Stimulated activated CD8-positive, alpha-beta memory T cell treated with anti-CD3 and anti-CD28 coated beads, Interleukin-15, amount 100 ng/mL, for 1 hour (primary cell): ENCODE measurements around the gene ENSA.
"Not testable (repeated sequence)": the region's sequence is repeated elsewhere in the genome, so short reads cannot be mapped to it uniquely, and the experiment has no call there.

Experiments used
- DNase-seq: peaks from one replicate; pipeline ENCODE4 v3.0.0-alpha.2; 2020; ENCODE audit warnings: low read depth

ENSA gene

DNA sequence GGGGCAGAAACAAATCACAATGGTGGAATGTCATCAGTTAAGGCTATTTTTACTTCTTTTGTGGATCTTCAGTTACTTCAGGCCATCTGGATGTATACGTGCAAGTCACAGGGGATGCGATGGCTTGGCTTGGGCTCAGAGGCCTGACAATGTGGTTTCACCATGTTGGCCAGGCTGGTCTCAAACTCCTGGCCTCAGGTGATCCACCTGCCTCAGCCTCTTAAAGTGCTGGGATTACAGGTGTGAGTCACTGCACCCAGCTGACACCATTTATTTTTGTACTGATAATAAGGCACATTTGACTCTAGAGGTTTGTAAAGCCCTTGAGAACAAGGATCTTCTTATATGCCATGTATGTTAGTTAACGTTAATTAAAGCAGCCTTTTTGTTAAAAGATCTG is 48.4 kb downstream of the ENSA start:
- not testable (repeated sequence) for DNase-seq

DNA sequence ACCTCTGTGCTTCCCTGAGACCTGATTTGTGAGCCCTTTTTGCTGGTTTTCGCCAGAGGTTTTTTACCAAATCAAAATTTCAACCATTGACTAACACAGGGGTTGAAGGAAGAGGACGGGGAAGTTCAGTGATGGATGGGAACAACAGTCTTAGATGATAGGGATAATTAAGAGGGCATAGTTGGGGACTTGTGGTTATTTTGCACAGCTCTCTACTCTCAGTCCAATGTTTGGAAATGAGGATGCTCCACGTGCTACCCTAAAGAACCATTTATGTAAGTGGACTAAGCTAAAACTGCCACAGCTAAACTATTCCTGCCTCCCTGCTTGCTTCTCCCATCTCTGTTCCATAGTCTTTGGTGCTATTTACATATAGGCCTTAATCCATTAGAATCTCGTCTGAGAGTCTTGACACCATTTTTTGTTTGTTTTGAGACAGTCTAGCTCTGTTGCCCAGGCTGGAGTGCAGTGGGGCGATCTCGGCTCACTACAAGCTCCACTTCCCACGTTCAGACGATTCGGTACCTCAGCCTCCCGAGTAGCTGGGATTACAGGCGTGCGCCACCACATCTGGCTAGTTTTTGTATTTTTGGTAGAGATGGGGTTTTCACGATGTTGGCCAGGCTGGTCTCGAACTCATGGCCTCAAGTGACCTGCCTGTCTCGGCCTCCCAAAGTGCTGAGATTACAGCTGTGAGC is 49.3 kb downstream of the ENSA start:
- no peak for DNase-seq

DNA sequence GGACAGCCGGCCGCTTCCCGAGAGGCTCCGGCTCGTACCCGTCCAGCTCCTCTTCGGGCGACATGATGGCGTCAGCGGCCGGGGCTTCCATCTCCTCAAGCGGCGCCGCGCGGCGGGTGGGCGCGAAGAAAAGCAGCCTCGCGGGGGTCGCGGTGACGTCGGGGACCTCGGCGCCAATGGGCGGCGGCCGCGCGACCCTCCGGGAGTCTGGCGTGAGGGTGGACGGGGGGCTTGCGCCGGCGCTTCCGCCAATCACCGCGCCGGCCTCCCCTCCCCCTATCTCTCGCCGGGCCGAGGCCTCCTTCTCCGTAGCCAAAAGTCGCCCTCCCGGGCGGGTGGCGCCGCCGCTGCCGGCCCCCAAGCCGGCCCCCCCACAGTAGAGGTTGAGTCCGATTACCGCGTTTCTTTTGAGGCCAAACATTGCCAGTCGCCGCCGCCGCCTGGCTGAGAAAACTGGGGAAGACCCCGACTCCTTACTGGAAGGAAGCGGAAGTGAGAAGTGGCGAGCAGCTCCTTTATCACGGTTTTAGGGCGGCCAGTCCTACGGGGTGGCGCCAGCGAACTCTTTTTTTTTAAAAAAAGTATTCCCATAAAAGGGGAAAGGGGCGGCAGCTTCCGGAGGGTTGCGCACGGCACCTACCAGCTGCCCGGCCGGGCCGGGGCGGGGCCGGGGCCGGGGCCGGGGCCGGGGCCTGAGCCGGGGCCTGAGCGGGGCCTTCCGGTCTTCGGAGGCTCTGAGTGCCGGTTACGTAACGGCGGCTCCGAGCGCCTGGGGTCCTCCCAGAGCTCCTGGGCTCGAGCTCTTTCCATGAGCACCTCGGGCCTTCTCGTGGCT is 50.1 kb downstream of the ENSA start, which contains the start of gene MCL1:
TSS of gene MCL1 (minus strand) at position 501 of the 835 bp plus-strand sequence. CDS start at position 421, 80 bp downstream.
- peak; percentile 78 for DNase-seq

DNA sequence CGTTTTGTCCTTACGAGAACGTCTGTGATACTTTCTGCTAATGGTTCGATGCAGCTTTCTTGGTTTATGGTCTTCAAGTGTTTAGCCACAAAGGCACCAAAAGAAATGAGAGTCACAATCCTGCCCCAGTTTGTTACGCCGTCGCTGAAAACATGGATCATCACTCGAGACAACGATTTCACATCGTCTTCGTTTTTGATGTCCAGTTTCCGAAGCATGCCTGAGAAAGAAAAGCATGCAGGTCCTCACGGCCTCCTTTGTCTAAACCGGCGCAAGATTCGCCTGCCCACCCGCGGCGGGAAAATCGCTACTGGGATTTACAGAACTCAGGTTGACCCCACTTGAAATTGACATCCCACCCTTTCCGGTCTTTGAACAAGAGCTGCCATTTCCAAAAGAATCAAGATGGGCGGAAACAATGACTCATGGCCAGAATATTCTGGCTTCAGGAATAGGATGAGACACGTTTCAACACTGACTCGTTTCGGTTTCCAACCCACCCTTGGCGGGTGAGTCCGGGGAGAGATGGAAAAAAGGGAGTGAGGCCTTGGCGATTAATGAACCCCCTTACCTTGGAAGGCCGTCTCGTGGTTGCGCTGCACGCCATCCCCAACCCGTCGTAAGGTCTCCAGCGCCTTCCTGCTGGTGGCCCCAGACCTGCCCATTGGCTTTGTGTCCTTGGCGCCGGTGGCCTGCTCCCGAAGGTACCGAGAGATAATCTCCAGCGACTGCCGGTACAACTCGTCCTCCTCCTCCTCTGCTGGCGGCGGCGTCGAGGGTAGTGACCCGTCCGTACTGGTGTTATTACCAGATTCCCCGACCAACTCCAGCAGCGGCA is 50.9 kb downstream of the ENSA start:
- no peak for DNase-seq

DNA sequence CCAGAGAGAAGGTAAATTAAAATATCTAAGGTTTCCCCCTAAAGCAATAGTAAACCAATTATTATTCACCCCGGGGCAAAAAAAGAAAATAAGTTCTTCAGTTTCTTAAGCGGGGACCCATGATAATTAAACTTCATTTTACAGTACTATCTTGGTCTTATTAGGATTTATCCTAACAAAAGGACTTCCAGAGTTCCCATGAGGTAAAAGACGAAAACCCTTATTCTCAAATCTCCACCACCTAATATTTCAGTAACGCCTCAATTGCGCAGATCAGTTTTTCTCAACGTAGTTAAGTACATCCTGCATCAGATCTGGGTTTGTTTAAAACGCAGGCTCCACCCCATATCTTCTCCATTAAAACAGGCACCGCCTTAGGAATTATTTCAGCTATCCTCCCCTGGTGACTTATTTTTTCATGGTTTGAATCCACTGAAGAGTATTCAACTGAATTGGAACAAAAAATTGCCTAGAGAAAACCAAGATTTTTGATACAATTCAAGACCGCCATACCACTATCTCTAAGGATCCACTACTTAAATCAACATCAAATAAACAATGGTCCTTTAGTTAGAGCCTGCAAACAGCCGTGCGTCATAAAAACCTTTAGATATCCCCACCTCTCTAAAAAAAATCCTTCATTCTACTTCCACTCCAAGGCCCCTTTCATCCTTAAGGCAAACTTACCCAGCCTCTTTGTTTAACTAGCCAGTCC is 51.7 kb downstream of the ENSA start:
- no peak for DNase-seq

DNA sequence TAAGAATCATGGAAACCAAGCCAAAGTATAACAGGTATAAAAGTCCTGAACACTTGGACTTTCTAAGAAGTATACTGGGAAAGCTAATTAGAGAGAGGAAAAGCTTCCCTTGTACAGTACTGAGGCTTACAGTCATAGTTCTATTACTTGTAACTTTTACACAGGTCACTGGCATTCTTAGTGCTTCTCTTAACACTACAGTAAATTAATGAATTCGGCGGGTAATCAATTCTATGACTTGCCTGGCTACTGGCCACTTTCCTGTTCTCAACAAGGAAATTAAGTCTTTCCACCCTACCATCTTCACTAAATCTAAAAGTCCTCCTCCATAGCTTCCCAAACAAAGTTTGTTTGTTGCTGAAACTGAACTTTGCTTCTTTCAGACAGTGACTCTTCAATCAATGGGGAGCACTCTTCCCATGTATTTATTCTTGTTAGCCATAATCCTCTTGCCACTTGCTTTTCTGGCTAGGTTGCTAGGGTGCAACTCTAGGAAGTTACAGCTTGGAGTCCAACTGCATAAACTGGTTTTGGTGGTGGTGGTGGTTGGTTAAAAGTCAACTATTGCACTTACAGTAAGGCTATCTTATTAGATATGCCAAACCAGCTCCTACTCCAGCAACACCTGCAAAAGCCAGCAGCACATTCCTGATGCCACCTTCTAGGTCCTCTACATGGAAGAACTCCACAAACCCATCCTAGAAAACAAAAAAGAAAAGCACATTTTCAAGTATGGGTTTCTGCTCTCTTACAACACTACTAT is 52.4 kb downstream of the ENSA start:
- no peak for DNase-seq

DNA sequence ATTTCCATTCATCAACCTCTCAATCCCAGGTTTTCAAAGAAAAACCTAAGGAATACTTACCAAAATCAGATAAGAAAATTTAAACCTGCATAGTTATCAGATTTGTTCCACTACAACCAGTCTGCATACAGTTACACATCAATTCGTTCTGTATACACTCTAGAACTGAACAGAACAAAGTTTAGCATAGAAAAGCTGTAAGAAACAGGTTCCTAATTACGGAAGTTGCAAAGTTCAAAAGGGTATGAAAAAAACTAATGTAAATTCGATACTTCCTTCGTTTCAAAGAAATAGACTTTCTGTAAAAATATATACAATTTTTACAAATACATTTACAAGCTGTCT is 53.1 kb downstream of the ENSA start:
- DNase-seq = no peak

DNA sequence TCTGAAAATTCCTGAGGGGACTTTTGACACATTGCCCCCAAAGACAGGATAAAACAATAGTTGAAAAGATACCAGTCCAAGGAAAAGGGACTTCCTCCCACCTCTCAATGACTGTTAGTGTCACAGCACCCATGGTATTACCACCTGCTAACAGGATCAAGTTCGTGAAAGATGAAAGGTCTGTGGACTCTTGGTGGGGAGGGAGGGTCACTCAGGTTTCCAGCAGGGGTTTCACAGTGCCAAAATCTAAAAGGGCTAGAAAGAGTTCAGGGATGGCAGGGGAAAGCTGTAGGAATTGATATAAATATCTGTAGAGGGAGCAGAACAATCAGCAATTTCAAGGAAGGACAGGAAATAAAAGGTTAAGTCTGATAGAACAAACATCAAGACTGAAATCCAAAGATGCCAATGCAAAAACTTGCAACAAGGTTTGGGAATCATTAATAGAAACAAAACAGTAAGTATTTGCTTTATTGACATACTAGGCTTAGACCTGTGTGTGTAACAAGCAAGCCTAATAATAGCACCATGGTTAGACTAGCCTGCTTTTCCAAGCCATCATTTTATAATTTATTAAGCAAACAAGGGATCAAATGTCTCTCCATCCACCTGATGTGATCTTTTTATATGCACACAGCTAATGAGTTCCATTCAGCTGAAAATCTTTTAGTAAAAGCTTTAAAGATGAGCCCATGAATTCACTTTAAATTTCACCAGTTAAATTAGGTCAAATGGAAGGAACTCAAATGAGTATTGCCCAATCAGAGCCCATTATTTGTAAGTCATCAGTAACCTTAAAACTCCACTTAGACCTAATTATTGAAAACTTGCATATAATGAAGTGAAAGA is 53.7 kb downstream of the ENSA start:
- no peak for DNase-seq

DNA sequence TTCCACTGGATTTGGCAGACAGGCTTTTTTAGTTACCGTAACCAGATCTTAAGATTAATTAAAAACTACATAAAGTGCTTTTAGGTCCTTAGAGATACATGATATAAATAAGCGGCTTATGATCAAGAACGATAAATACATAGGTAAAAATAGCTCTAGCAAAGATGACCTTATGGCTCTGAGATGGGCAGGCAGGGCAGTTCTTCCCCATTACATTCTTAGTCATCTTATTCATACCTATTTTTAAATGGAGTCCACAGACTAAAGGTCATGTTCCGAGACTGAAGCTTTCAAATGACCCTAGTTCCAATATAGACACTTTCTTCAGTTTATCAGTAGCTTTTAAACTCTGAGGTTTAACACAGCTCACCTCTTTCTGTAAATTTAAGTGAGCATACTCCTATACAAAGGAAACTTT is 54.3 kb downstream of the ENSA start:
- no peak for DNase-seq

DNA sequence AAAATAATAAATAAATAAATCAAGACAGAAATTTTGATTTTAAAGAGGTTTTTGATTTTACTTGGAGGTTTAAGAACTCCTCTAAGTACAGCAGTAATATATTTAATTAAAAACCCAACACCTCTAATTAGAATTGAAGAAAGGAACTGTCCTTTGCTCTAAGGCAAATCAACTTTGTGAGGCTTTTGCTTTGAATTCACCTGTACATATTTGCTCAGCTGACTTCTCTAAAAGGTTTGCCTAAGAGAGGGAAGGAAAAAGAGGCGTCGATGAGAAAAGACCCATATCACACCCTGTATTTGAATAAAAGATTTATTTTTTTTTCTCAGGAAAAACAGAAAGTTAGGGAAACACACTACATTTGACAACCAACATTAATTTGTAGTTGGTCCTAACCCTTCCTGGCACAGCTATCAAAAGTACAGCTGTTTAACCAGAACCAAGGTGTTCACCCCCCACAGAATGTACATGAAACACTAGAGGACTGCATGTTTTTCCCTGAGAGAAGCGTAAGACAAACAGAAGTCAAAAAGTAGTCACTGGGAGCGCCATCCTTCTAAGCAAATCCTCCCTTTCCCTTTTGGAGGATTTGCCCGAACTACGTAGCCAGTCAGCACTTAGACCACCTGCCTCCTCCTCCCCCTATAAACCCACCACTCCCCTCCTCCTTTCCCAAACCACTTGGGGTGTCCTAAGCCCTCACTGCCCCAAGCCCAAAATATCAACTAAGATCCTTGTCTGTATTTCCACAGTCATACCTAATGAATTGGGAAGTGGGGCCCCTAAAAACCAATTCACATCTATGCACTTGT is 54.9 kb downstream of the ENSA start:
- DNase-seq = no peak

DNA sequence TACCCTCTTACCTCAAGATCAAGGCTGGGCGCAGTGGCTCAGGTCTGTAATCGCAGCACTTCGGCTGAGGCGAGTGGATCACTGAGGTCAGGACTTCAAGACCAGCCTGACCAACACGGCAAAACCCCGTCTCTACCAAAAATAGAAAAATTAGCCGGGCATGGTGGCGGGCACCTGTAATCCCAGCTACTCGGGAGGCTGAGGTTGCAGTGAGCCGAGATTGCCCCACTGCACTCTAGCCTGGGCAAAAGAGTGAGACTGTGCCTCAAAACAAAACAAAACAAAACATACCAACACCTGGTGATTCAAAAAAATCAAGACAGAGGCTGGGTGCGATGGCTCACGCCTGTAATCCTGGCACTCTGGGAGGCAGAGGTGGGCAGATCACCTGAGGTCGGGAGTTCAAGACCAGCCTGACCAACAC is 55.8 kb downstream of the ENSA start:
- DNase-seq = not testable (repeated sequence)

DNA sequence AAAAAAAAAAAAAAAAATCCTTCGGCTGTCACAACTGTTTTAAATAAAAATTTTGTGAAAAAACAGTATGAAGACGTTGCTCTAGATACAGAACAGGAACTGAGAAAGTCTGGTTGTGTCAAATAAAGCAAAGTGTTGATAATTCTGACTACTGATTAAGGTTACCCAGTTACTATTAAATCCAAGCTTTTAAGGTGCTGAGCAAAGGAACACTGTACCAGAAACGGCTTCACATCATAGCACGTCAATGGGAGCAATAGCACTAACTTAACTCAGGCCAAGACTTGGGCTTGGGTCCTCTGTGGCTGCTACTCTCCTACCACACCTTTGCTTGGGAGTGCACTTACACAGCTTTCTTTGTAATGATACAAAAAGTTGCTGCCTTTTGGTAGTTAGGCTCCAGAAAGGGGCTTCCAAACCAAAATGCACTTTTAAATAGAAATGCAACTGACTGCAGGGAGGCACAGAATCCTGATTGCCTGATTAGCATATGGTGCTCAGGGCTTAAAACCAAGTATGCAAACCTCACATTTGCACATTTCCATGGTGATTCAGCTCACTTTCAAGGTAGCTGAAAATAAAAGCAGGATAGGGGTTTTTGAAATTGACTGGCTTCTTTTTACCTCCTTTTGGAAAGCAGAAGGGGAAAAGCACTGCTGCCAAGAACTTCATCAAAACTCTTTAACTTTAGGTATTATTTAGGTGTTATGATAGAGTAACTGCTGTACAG is 56.3 kb downstream of the ENSA start:
- no peak for DNase-seq
